Adrenal gland (tissue), 19 donors: Measurements from ENCODE around the gene KCTD5. TPM values are rescaled to one million over a fixed set of nuclear protein-coding genes. Genes with fewer than 3 reads are reported as not detected.
"Not testable (repeated sequence)": the region's sequence is repeated elsewhere in the genome, so short reads cannot be mapped to it uniquely, and the experiment has no call there.

Experiments used
- DNase-seq, 7 donors: peaks; one replicate each; pipeline ENCODE4 v3.0.0-alpha.2; 2019 to 2020
- H3K27ac ChIP-seq, 5 donors: fragments of 200-600 bp; sonication (generic) in 4 of 5; 1 replicate in 3 of 5; 2 replicates in 2 of 5; pipeline versions ENCODE4 v1.5.1 to v1.8.0; 2016 to 2020; ENCODE audit warnings: mild to moderate bottlenecking in 1 of 5
- H3K27me3 ChIP-seq: fragments of 200-600 bp; 2 replicates; pipeline ENCODE4 v1.8.0; 2021
- H3K36me3 ChIP-seq, 2 donors: fragments of 200-600 bp; replicated peaks in 1 of 2; 1 replicate in 1 of 2; 2 replicates in 1 of 2; pipeline versions ENCODE4 v1.5.1 to v1.8.0; 2018 to 2022
- H3K4me1 ChIP-seq, 2 donors: fragments of 200-600 bp; replicated peaks in 1 of 2; 1 replicate in 1 of 2; 2 replicates in 1 of 2; pipeline versions ENCODE4 v1.5.1 to v1.8.0; 2018 to 2021
- H3K4me3 ChIP-seq, 4 donors: fragments of 200-600 bp; sonication (generic) in 3 of 4; one replicate each; pipeline ENCODE4 v1.5.1; 2016 to 2018
- H3K9me3 ChIP-seq, 3 donors: fragments of 200-600 bp; sonication (generic) in 1 of 3; replicated peaks in 1 of 3; 1 replicate in 2 of 3; 2 replicates in 1 of 3; pipeline versions ENCODE4 v1.5.1 to v1.8.0; 2016 to 2021
- CTCF ChIP-seq, 6 experiments: fragments of 450-650 bp in 4 of 6; fragments of 200-600 bp in 2 of 6; sonication (generic) in 1 of 6; IDR thresholded peaks; 1 replicate in 5 of 6; 2 replicates in 1 of 6; pipeline versions ENCODE4 v1.5.1 to v1.8.0; 2016 to 2021; ENCODE audit warnings: antibody characterized with exemption in 6 of 6, mild to moderate bottlenecking in 2 of 6, moderate library complexity in 1 of 6
- POLR2A ChIP-seq, 2 donors: fragments of 450-650 bp; IDR thresholded peaks; one replicate each; pipeline ENCODE4 v1.6.1; 2017; ENCODE audit warnings: antibody characterized with exemption in 2 of 2, mild to moderate bottlenecking in 2 of 2, moderate library complexity in 1 of 2
- WGBS, 4 donors: extraction: QIAGEN DNeasy Blood & Tissue Kit in 2 of 4; methylation state at CpG; one replicate each; pipeline versions ENCODE4 v1.1.5 to v1.1.7; 2013 to 2017; 5-methylcytosine and 5-hydroxymethylcytosine counted together
- intact Hi-C, 2 donors: fragments of 100-400 bp; cut with DNase I; formaldehyde crosslinking; loops; one replicate each; pipeline versions ENCODE4 v1.14.1 to v1.15.0; 2022 to 2023
- long read RNA-seq, 10 donors: library from polyadenylated mRNA in 3 of 10; unstranded in 2 of 10; stranded (forward) in 1 of 10; transcript quantifications; one replicate each; pipeline ENCODE4 v2.0.0 and lab custom pipeline, GENCODE V29; 2021 to 2026
- polyA plus RNA-seq, 3 donors: library from polyadenylated mRNA; stranded (reverse); fragments of 200-250 nt in 2 of 3; fragments of 350-450 nt in 1 of 3; fragmentation: Illumina TruSeq in 1 of 3; extraction: RNeasy Lipid Tissue Mini Kit (QIAGEN cat#74804) in 1 of 3; gene quantifications; one replicate each; pipeline ENCODE4 v1.2.3, GENCODE V29; 2013 to 2014
- total RNA-seq, 9 donors: library from RNA; depleted of rRNA in 4 of 9; stranded (reverse); fragments of >200 nt in 4 of 9; fragments of 120-200 nt in 1 of 9; fragmentation: NEBNext Ultra II Directional in 1 of 9; extraction: Animal tissue kit (Norgen Biotek cat#: 25700) in 1 of 9; gene quantifications; one replicate each; pipeline versions ENCODE4 v1.1.0 to v1.2.4, GENCODE V29; 2013 to 2023
- donor health status: healthy with polysubstance abuse.
- donor health status: Bipolar disorder and iron deficiency.
- donor health status: DM: yes; HTN: yes; CAD: no.
- donor health status: DM: no; HTN: no; CAD: no.
- donor health status: DM: no; HTN: no; CAD: no.
- donor health status: DM: yes; HTN: yes; CAD: no.

KCTD5 gene, protein sequence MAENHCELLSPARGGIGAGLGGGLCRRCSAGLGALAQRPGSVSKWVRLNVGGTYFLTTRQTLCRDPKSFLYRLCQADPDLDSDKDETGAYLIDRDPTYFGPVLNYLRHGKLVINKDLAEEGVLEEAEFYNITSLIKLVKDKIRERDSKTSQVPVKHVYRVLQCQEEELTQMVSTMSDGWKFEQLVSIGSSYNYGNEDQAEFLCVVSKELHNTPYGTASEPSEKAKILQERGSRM
- total RNA-seq (10 to 100 TPM; 14.0 to 81.5 (median 18.8) TPM), polyA plus RNA-seq (10 to 100 TPM; 11.0 to 21.8 (median 13.4) TPM)
- long read RNA-seq, donor 1, transcript KCTD5-201 (6 exons, 2,482 nt), result major isoform, 8 of 8 reads
- long read RNA-seq, donor 1, partial matches to known transcripts, result 0 of 8 reads
- long read RNA-seq, donor 1, other reads (novel, unspliced or antisense), result 0 of 8 reads
- long read RNA-seq, donor 2, transcript KCTD5-201 (6 exons, 2,482 nt), result major isoform, 7 of 13 reads
- long read RNA-seq, donor 2, partial matches to known transcripts, result 6 of 13 reads
- long read RNA-seq, donor 2, other reads (novel, unspliced or antisense), result 0 of 13 reads
- long read RNA-seq, donor 3, partial matches to known transcripts, result 0 of 4 reads
- long read RNA-seq, donor 3, other reads (novel, unspliced or antisense), result 0 of 4 reads
- long read RNA-seq, donor 4, partial matches to known transcripts, result 0 of 2 reads
- long read RNA-seq, donor 4, other reads (novel, unspliced or antisense), result 1 of 2 reads
- long read RNA-seq, donor 5, transcript KCTD5-201 (6 exons, 2,482 nt), result major isoform, 65 of 70 reads
- long read RNA-seq, donor 5, partial matches to known transcripts, result 1 of 70 reads
- long read RNA-seq, donor 5, other reads (novel, unspliced or antisense), result 4 of 70 reads
- long read RNA-seq, donor 6, partial matches to known transcripts, result 1 of 1 reads
- long read RNA-seq, donor 6, other reads (novel, unspliced or antisense), result 0 of 1 reads
- long read RNA-seq, donor 7, partial matches to known transcripts, result 0 of 2 reads
- long read RNA-seq, donor 7, other reads (novel, unspliced or antisense), result 0 of 2 reads
- long read RNA-seq, donor 8, transcript KCTD5-201 (6 exons, 2,482 nt), result major isoform, 9 of 9 reads
- long read RNA-seq, donor 8, partial matches to known transcripts, result 0 of 9 reads
- long read RNA-seq, donor 8, other reads (novel, unspliced or antisense), result 0 of 9 reads
- long read RNA-seq, donor 9, partial matches to known transcripts, result 0 of 3 reads
- long read RNA-seq, donor 9, other reads (novel, unspliced or antisense), result 0 of 3 reads
- long read RNA-seq, donor 10, partial matches to known transcripts, result 5 of 9 reads
- long read RNA-seq, donor 10, other reads (novel, unspliced or antisense), result 0 of 9 reads

DNA sequence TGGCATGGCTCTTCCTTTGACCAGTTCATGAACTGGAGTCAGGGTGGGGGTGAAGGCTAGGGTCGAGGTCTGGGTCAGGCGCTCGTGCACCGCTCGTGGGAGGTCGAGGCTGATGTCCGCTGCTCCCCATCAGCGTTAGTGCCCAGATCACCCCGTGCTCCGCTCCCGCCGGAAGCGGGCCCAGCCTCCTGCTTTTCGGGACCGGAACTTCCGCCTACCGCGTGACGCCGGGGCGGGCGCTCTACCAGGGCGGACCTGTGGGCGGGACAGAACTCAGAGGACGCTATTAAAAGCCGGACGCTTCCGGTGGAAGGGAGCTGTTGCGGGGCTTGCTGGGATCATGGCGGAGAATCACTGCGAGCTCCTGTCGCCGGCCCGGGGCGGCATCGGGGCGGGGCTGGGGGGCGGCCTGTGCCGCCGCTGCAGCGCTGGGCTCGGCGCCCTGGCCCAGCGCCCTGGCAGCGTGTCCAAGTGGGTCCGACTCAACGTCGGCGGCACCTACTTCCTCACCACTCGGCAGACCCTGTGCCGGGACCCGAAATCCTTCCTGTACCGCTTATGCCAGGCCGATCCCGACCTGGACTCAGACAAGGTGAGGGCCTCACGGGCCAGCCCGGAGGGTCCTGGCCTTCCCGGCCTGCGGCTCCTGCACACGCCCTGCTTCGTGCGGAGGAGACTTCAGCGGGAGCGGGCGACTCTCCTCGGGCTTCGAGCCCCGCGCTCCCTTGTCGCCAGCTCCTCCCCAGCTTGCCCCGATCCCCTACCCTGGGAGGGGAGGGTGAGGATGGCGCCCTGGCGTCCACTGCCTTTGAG lies at the start of gene KCTD5:
KCTD5 (plus strand) TSS at position 315 of the 813 bp plus-strand sequence; CDS start at position 341, 26 bp downstream.
- intact Hi-C loops, result no loop called here
- H3K36me3 ChIP-seq, result no peaks in the 10 kb centered on the region
- H3K9me3 ChIP-seq, result no peaks in the 10 kb centered on the region
- TF ChIP-seq CTCF (IDR thresholded peaks at IDR 0.05), result peak in 2 of 6 experiments; percentile 9 to 25
- peak; percentile 82 to 87 for TF ChIP-seq POLR2A (IDR thresholded peaks at IDR 0.05)
- no peaks in the 10 kb centered on the region for H3K27me3 ChIP-seq
- WGBS, 4 donors, result 0 to 4% (median 1%) methylated on average over 10 to 73 of the region's 73 CpGs
- peak within 1 kb of the TSS; percentile 63 to 90 (median 76) for H3K4me3 ChIP-seq
- H3K4me1 ChIP-seq, result peaks cover 9 to 15% of the 10 kb centered on the region in 2 donors
- DNase-seq, result peak; percentile 96 to 98 (median 97)
- peak within 1 kb of the TSS; percentile 71 to 89 (median 81) for H3K27ac ChIP-seq

DNA sequence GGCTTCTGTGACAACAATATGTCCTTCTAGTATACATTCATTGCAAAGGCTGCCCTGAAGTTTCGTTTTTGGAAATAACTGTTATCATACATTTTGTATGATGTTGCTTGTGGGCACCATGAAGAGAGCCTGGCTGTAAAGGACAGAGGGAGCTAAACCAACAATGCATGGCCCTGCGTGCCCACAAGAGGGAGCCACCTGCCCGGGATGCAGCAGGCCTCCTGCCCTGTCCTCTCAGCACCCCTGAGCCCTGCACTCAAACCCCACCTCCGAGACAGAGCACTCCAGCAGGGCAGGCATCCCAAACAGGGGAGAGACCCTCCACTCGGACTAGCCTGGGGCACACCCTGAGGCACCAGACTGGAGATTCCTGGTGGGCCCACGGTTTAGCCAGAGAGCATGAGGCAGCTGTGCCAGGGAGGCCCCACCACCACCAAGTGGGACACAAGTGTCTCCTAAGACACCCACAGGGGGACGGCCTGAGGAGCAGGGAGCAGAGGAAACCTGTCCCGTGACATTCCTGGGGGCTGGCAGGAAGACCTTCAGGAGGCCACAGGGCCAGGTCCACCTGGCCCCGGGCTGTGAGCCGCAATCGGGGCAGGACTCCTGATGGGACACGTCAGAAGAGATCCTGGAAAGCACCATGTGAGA lies 43.1 kb upstream of the KCTD5 start:
- H3K36me3 ChIP-seq, H3K4me1 ChIP-seq, H3K27ac ChIP-seq, H3K4me3 ChIP-seq, H3K27me3 ChIP-seq, intact Hi-C loops, H3K9me3 ChIP-seq: not testable (repeated sequence)
- WGBS, 4 donors, result 0 to 5% methylated on average over 1 to 2 of the region's 12 CpGs; no CpG with 5 or more reads in 2 of the 4 donors
- DNase-seq, result peak in 6 of 7 donors; percentile 42 to 61 (median 56)
- peak in 1 of 6 experiments; percentile 21 for TF ChIP-seq CTCF (IDR thresholded peaks at IDR 0.05)

- 79 to 100% (median 83%) methylated on average over 2 to 8 of the region's 9 CpGs; no CpG with 5 or more reads in 1 of the 4 donors for WGBS, 4 donors
- H3K36me3 ChIP-seq, DNase-seq, H3K4me1 ChIP-seq, H3K4me3 ChIP-seq, H3K27ac ChIP-seq, H3K9me3 ChIP-seq, intact Hi-C loops, H3K27me3 ChIP-seq: not testable (repeated sequence)
These were observed 42.6 kb upstream of the KCTD5 start for GRCh38 chr16:2639722-2640072.

DNA sequence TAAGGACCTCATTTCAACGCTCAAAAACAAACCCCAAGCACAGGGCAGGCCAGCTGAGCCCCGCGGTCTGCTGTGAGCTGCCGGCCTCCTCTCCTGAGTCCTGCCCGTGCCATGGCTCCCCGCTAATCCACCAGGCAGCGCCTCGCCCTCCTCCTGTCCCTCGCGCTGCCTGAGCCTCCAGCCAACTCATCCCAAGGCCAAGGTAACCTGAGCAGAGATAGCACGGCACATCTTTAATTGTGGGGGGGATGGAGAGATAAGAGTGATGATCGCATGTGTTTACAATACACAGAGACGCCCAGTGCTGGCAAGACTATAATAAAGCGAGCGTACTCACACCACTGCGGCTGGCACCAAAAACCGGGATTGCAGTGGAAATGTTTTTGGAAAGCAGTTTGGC lies 39.8 kb upstream of the KCTD5 start:
- H3K27ac ChIP-seq, H3K4me1 ChIP-seq, H3K27me3 ChIP-seq, intact Hi-C loops, DNase-seq, H3K36me3 ChIP-seq, H3K4me3 ChIP-seq, H3K9me3 ChIP-seq: not testable (repeated sequence)
- 20 to 34% methylated on average over 5 of the region's 17 CpGs; no CpG with 5 or more reads in 2 of the 4 donors for WGBS, 4 donors

DNA sequence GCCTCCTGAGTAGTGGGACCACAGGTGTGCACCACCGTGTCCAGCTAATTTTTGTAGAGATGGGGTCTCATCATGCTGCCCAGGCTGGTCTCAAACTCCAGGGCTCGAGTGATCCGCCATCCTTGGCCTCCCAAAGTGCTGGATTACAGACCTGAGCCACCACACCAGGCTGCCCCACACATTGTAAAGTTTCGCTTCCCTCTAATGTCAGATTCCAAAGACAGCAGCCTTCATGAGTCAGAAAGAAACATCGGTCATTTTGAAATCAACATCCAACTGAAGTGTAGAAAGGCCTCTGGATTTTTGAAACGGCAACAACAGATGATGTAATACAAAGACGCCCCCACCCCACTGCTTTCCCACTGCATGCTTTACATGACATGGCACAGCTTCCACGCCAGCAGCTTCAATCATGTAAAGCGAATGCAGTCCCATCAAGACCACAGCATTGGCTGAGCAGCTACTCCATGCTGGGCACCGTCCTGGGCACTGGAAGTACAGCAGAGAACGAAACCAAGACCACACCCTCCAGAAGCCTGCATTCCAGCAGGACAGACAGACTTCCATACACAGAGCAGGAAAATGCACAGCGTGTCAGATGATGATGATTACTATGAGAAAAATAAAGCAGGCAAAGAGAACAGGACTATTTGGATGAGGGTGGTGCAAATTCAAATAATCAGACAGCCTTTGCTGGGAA lies 37.4 kb upstream of the KCTD5 start:
- H3K27me3 ChIP-seq, H3K4me1 ChIP-seq, H3K9me3 ChIP-seq, DNase-seq, H3K4me3 ChIP-seq, intact Hi-C loops, H3K36me3 ChIP-seq, H3K27ac ChIP-seq: not testable (repeated sequence)
- WGBS, 4 donors, result no CpG with 5 or more reads among the region's 12 CpGs

- DNase-seq, H3K27me3 ChIP-seq, H3K36me3 ChIP-seq, H3K27ac ChIP-seq, H3K9me3 ChIP-seq, H3K4me1 ChIP-seq, H3K4me3 ChIP-seq, intact Hi-C loops: not testable (repeated sequence)
- no CpG with 5 or more reads among the region's 14 CpGs for WGBS, 4 donors
These were observed 31.0 kb upstream of the KCTD5 start for GRCh38 chr16:2651268-2651871.
